Muscle of arm (tissue), 12 donors: ENCODE data around the gene RUNX2. TPM values are rescaled to one million over a fixed set of nuclear protein-coding genes. Genes with fewer than 3 reads are reported as not detected.

ENCODE experiments used
- DNase-seq: peaks from one replicate; pipeline ENCODE4 v3.0.0-alpha.2; 2013
- polyA plus RNA-seq, 12 donors: library from polyadenylated mRNA; unstranded; fragments of 120-200 nt; gene quantifications; one replicate each; pipeline ENCODE4 v1.2.1, GENCODE V29; 2013; ENCODE audit not compliant: insufficient read length in 12 of 12

RUNX2 gene
- polyA plus RNA-seq, 12 donors, result 0.34 to 5.9 (median 1.3) TPM; not detected in 1

DNA sequence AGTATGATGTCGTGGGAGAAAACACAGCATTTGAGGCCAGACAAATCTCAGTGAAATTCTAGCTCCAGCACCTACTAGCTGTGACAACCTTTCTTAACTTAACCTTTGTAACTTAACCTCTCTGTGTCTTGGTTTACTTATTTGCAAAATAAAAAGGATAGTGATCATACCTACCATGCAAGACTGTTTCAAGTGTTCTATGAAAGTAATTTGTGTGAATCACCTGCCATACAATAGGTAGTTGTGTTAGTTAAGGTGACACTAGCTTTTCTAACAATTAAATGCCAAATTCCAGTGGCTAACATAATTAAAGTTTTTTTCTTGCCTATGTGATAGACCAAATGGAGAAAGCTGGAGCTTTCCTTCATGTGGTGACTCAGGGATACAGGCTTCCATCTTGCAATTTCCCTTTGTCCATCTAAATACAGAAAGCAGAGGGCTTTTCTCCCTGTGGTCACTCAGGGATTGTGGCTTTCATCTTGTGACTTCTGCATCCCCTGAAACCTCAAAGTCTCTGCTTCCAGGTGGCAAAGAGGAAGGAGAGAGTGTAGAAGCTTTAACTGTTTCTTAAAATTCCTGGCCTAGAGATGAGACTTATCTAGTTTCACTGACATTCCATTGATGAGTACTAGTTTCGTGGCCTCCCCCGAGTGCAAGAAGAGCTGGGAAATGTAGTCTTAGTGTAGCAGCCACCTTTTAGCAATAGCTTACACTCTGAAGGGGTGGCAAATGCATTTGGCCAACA, 376.1 kb downstream of the RUNX2 start:
- no peak for DNase-seq

GRCh38 chr6:45705137-45705855, 377.2 kb downstream of the RUNX2 start:
- DNase-seq, result no peak

DNA sequence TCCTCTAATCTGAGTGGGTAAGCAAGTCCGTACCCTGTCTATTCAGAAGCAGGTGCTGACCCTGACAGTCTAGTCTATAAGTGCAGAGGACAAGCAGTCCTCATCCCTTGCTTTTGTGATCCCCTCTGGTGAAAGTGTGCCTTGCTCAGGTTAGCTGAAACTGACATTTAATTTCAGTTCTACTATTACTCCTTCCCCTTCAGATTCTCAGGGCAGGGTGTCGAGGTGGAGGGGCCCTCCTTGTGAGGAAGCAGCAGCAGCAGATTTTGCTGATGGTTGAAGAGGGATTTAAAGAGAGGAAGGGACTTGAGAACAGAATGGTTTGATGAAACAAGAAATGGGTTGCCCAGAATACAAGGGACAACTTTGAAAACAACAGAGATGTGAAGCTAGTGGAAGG, 378.2 kb downstream of the RUNX2 start:
- no peak for DNase-seq

DNA sequence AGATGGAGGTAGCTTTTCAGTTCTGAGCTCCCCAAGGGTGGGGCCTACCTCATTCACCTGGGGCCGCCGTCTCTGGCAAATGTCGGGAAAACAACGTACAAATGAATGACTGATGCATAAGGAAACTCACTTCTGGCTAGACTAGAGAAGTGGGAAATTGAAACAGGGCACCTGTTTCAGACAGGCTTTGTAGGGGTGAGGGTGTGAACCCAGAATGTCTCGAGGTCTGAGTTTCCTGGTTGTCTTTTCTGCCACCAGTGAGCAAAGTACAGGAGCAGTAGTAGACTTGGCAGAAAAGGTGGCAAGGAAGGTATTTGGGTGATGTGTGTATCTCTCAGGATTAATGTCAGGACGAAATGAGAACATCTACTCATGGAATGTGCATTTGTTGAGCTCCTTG, 379.0 kb downstream of the RUNX2 start:
- DNase-seq, result no peak

DNA sequence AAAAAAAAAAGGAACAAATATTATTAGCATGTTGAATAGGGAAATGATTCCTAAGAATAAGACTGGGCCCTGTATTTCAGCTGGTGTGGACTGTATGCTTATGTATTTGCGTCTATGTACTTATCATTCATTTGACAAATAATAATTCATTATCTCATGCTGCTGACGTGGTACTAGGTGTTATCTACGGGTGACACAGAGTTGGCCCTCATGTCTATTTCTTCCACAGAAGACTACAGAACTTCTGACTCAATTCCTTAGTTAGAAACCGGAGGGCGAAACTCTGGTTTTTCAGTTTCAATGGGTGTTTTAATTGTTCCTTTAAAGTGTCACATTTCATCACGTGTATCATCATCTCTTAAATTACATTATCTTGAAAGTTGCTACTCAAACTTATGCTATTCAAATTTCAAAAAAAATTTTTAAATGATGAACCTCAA, 381.7 kb downstream of the RUNX2 start:
- DNase-seq, result no peak

DNA sequence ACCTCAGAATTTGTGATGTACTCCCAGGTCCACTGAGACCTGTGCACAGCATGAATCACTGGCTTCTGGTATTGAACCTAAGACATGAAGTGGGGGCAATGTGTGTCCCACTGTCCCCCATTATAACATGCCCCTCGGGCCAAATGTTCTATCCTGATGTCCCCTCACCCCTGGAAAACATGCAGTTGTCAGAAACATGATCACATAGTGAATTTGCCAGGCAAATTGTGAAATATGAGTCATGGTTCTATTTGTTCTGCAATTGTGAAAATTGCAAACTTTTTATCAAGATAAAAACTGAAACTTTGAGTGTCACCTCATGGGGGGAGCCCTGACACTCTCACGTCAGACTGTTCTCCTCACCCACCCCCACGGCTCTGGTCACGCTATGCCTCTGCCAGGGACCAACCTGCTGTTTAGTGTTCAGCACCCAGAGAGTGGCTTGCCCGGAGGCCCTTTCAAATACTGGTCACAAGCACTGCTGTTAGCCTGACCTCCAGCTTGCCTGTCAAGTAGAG, 382.2 kb downstream of the RUNX2 start:
- no peak for DNase-seq

DNA sequence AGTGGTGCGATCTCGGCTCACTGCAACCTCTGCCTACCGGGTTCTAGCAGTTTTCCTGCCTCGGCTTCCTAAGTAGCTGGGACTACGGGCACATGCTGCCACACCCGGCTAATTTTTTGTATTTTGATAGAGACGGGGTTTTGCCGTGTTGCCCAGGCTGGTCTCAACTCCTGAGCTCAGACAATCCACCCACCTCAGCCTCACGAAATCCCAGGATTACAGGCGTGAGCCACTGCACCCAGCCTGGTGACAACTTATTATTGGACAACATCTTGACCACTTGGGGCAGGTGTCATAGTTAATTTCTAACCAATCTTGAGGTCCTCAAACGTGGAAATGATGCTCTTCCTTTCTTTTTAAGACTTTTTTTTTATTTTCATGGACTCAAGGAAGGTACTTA, 383.9 kb downstream of the RUNX2 start:
- no peak for DNase-seq

DNA sequence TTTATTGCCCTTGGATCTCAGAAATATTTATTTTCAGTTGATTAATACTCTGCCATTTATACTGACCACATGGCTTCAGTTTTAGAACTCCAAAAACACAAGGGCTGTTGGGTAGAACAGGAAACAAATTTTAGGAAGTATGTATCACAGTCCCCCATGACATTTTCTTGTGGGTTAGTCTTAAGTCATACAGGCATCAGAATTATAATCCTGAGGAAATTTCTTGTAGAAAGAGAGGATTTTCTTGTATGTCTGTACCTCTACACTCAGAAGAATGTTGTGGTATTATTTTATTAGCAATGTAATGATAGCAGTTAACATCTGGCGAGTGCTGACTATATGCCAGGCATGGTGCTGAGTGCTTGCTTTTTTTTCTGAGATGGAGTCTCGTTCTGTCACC, 384.7 kb downstream of the RUNX2 start:
- DNase-seq, result no peak

Other genes starting within 250 kb of the RUNX2 start
- 10 to 100 TPM in 9 of 12 donors, 1 to 10 TPM in 1, not detected in 2; 9.8 to 12.7 (median 11.8) TPM for gene SUPT3H, start 49.6 kb downstream of the RUNX2 start, polyA plus RNA-seq